HG02763 (cell line): ENCODE data around the gene ERGIC3.
"Not testable (repeated sequence)": the region's sequence is repeated elsewhere in the genome, so short reads cannot be mapped to it uniquely, and the experiment has no call there.

Experiments used
- ATAC-seq: cut with Tn5 transposase; IDR thresholded peaks from one replicate; pipeline ENCODE4 v1.9.1; 2021; ENCODE audit warnings: mild to moderate bottlenecking, moderate library complexity; ENCODE audit not compliant: unreplicated experiment

Gene ERGIC3

DNA sequence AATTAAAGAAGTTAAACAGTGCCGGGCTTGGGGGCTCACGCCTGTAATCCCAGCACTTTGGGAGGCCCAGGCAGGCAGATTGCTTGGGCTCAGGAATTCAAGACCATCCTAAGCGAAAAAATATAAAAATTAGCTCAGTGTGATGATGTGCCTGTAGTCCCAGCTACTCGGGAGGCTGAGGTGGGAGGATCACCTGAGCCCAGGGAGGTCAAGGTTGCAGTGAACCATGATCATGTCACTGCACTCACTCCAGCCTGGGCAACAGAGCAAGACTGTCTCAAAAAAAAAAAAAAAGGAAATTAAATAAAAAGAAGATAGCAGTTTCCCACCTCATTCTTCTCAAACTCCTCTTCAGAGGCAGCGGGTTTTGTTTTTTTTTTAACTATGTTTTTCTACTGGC, 24.1 kb upstream of the ERGIC3 start:
- ATAC-seq = not testable (repeated sequence)

DNA sequence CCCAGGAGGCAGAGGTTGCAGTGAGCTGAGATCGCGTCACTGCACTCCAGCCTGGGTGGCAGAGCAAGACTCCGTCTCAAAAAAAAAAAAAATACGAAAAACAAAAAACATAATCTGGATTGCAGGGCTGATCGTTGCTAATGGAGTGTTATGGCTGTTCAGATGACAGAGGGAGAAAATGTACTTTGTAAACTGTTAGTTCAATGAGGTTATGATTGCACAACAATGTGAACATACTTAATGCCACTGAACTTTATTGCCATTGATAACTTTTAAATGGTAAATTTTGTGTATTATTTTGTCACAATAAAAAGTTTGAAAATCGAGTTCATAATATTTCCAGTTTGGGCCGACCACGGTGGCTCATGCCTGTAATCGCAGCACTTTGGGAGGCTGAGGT, 22.9 kb upstream of the ERGIC3 start:
- ATAC-seq = no peak

DNA sequence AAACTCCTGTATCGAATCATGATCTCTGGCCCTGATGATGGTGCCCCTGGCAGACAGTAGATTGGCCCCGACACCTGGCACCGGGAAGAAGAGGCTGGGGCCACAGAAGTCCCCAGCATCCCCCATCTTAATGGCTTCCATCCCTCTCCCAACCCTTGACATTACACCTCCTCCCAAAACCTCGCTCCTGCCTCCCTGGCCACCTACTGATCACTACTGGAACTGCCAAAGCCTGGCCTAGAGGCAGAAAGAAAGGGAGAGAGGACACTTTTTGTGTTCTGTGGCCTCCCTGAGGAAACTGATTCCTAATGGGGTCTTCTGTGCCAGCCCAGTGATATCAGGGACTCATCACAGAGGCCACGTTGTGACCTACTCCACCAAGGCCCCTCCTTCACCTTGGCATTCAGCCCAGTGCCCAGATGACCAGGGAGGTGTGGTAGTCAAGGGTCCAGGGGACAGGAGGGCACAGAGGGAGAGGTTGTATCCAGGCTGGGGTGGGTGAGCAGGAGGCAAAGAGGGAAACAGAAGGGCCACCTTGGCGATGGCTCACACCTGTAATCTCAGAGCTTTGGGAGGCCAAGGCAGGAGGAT, 18.5 kb upstream of the ERGIC3 start:
- no peak for ATAC-seq

DNA sequence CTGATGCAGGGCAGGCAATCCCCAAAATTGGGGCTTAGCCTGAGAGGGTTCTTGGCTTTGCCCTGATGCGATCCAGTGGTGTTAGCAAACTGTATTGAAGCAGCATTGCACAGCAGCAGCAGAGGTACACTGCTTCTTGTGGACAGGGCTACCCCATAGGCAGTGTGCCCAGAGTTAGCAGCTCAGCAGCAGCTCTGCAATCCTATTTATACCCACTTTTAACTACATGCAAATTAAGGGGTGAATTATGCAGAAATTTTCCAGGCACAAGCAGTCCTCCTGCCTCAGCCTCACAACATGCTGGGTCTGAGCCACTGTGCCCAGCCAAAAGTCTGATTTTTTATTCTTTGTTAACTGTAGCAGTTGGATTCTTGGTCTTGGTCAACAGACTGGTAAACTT, 16.2 kb upstream of the ERGIC3 start:
- no peak for ATAC-seq

GRCh38 chr20:35527122-35527769, 14.6 kb upstream of the ERGIC3 start:
- ATAC-seq = no peak

DNA sequence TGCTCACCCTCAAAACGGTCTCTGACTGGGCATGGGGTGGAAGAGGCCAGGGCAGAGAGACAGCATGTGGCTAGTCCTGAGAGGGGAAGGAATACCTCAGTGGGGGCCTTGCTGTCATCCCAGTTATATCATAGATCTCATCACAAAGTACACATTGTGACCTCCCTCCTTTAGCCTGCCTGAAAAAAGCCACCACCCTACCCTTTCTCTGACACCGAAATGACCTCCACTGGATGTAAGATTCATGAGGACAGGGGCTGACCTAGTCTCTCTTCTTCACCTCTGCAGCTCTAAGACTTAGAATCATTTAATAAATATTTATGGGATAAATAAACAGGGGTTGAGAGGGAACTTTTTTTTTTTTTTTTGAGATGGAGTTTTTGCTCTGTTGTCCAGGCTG, 12.3 kb upstream of the ERGIC3 start, which contains the start of gene C20orf173:
Gene C20orf173, minus strand, starts transcription at position 101 of the 400 bp plus-strand sequence. CDS start 279 bp downstream, outside the sequence.
- no peak for ATAC-seq

GRCh38 chr20:35539756-35540212, 2.1 kb upstream of the ERGIC3 start:
- no peak for ATAC-seq

- ATAC-seq = no peak
These were observed 628 bp upstream of the ERGIC3 start for GRCh38 chr20:35541118-35541782.

- no peak for ATAC-seq
These were observed 1.1 kb downstream of the ERGIC3 start for GRCh38 chr20:35542990-35543389.

- no peak for ATAC-seq
These were observed 2.6 kb downstream of the ERGIC3 start for GRCh38 chr20:35544436-35544835.

- ATAC-seq = not testable (repeated sequence)
These were observed 3.1 kb downstream of the ERGIC3 start for GRCh38 chr20:35544941-35545340.

- no peak for ATAC-seq
These were observed 4.2 kb downstream of the ERGIC3 start for GRCh38 chr20:35546127-35546526.

DNA sequence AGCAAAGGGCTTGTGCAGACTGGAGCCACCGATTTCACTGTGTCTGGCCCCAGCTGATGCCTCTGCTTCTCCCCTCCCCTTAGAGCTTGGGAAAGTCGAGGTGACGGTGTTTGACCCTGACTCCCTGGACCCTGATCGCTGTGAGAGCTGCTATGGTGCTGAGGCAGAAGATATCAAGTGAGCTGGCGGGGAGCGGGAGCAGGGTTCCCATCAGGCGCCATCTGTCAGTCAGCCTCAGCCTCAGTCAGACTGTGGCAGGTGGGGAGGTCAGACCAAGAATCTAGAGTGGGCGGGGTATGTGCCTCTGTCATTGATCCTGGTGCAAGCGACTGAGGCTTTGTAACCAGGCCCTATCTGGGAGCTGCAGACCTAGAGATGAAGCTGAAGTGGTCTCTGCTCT, 5.5 kb downstream of the ERGIC3 start:
- ATAC-seq = no peak

DNA sequence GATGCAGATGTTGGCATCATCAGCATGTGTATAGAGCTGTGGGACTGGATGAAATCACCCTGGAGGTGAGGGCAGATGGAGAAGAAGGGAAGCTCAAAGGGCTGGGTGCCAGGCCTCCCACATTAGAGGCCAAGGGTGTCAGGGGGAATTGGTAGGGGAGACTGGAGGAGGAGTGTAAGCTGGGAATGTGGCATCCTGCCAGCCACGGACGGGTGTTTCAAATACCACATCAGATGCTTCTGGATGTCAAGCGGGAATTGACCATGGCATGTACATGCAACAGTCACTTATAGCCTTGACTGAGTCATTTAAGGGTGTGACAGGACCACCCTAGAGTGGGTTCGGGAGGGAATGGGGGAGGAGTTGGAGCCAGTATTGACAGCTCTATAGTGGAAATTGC, 9.6 kb downstream of the ERGIC3 start:
- no peak for ATAC-seq

- no peak for ATAC-seq
These were observed 11.0 kb downstream of the ERGIC3 start for GRCh38 chr20:35552914-35553313.

- ATAC-seq = not testable (repeated sequence)
These were observed 13.6 kb downstream of the ERGIC3 start for GRCh38 chr20:35555461-35555860.

- no peak for ATAC-seq
These were observed 14.2 kb downstream of the ERGIC3 start for GRCh38 chr20:35555951-35556645.

- ATAC-seq = no peak
These were observed 15.0 kb downstream of the ERGIC3 start for GRCh38 chr20:35556871-35557270.

DNA sequence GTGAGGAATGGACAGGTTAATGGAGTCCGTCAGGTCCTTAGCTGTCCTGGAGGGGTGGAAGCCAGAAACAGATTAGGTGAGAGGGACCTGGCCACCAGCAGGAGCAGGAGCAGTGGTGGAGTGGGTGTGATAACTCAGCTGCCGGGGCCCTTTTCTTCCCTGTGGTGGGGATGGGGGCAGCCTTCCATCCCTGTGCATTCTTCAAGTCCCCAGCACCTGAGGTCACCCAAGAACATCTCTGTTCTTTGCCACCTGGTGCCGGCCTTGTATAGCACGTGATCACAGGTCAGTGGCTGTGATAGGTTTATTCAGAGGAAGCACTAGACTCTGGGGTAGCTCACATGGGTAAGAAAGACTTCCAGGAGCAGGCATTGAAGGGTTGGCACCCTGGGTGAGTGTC, 16.6 kb downstream of the ERGIC3 start:
- ATAC-seq = no peak

GRCh38 chr20:35559042-35559693, 17.3 kb downstream of the ERGIC3 start:
- ATAC-seq = no peak

DNA sequence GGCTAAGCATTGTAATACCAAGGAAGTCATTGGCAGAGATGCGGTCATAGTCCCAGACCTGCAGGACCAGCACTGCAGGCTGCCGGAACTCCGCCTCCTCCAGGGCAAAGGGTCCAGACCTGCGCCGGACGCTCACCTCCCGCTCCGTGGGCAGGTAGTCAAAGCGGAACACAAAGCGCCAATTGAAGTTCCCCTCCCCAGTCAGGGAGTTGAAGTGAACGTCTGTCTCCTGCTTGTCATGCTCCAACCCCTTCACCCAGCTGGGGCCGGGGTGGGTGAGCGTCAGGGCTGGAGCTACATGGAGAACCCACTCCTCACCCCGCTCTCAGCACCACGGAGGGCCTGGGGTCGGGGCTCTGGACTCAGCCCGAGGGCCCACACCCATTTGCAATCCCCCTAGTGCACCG, 18.2 kb downstream of the ERGIC3 start:
- ATAC-seq = no peak
